NCI-H1436 treated with DMSO at 0.1 percent for 48 hours (cell line): ENCODE data around the gene CCDC13.

ENCODE experiments used
- DNase-seq: peaks from one replicate; lab custom pipeline; 2025; lab: John Stamatoyannopoulos, UW

CCDC13 gene

GRCh38 chr3:42799376-42799775 is 26.3 kb upstream of the CCDC13 start:
- no peak for DNase-seq

DNA sequence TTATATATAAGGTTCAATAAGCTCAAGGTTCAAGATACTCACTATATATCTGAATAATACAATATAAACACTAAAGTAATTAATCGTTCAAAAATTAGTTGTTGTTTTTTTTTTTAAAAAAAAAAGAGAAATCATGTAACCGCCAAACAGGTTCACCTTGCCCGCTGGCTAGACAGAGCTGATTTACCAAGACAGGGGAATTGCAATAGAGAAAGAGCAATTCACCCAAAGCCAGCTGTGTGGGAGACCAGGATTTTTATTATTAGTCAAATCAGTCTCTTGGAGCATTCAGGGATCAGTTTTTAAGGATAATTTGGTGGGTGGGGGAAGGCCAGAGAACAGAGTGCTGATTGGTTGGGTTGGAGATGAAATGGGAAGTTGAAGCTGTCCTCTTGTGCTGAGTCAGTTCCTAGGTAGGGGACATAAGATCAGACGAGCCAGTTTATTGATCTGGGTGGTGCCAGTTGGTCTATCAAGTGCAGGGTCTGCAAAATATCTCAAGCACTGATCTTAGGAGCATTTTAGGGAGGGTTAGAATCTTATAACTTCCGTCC is 23.4 kb upstream of the CCDC13 start:
- DNase-seq, result no peak

DNA sequence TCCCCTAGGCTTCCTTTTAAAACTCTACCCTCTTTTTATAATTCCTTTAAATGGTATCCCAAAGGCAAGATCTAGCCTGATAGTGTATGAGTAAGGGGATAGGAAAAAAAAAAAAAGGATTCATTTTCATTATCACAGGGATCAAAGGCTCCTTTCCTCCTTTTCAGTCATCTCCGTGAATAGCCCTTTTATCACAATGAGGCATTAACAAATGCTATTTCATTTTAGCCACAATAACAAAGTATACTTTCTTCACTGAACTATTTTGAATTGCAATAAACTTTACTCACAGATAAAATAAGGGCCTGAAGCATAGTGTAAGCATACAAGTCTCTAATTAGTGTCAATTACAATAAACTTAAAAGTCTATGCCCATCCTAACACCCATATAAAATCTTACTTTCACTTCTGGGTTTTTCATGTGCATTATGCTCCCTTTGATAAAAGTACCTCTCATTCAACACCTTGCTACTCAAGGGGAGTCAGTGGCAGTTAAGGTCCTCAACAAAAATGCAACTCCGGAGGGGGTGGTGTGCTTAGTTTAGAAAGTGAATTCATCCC is 22.6 kb upstream of the CCDC13 start:
- DNase-seq, result no peak

DNA sequence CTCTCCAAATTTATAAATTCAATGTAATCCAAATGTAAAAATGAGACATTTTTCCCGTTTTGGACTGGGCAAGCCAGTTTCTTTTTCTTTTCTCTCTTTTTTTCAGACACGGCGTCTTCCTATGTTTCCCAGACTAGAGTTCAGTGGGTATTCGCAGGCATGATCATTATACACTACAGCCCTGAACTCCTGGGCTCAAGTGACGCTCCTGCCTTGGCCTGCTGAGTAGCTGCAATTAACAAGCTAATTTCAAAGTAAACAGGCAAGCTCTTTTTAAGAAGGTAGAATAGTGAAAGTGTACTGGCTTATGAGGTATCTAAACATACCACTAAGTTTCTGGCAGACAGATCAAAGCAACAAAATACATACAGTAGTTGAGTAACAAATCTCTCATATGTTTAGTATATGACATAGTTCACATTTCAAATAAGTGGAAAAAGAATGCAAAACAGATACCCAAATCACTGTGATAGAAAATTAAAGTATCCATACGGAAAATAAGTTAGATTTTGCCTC is 17.7 kb upstream of the CCDC13 start:
- DNase-seq, result no peak

GRCh38 chr3:42786631-42787030 is 13.6 kb upstream of the CCDC13 start:
- no peak for DNase-seq

DNA sequence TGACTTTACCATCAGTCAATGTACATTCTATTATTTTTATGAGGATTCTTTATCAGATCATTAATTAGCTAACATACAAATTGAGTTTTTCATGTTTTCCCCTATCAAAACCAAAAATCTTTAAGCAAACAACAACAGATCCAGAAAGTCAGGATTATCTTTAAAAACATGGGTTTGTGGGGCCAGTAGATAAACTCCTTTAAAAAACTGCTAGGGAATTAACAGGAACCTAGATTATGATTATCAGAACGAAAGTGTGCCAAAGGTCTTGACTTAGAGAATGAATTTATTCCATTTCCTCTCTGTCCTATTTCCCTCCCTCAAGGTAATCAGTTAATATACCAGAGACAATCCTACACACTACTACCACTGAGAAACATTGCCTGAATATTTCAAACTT is 13.2 kb upstream of the CCDC13 start:
- DNase-seq, result no peak

DNA sequence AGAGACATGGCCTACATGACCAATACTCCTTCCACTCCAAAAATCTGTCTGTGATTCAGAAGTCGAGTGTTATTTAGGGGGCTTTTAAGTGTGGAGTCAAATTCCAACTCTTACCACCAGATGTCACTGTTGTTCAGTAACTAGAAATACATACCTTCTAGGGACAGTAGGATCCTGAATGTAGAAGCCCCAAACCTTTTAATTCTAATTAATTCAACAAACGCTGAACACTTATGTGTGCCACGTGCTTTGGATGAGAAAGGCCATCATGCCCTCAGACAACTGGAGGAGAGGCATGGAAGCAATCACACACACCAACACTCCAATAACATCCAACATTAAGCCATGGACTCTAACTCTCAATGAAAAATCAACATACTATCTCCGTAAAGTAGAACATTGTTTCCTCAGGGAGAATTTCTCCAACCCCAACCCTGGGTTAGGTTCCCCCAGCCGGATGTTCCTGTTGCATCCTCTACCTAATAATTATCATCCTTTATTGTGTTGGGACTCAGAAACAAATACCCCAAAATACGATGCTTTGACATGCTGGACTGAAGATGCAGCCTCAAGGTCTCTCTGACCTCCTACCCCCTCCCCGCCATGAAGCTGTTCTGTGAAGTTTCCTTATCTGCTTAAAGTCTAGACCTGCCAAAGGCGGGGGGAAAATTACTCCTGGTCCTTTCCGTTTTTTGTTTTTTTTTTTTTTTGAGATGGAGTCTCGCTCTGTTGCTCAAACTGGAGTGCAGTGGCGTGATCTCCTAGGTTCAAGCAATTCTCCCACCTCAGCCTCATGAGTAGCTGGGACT is 8.0 kb upstream of the CCDC13 start:
- DNase-seq, result no peak

DNA sequence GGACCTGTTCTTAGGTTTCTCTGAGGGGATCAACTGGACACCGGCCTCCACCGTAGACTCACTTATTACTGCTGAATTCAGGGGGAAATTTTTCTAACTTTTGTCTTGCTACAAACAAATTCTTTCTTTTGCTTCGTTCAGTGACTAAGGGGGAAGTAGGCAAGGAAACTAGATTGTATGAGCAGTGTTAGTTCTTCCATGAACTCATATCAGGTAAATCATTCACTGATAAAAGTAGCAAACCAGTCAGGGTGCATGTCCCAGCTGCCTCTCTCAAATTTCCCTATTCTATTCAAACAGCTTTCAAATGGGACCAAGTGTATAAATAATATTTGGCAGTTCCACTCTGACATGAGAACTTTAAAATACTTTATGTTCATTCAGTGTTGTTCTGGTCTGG is 7.3 kb upstream of the CCDC13 start:
- no peak for DNase-seq

DNA sequence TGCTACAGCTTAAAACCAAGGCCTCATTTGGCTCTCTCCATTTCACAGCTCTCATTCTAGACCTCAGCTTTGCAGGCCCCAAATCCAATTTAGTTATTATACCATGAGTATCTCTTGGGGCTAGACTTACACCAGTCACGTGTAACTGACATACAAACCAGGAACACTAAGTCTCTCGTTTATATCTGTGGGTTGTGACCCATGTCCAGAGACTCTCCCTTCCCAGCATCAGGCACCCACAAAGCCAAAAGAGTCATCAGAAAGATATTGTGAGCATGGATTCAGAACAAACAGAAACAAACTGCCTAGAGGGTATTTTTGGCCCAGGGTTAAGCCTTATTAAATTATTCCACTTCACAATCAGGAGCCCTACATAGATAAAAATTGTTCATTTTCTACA is 5.6 kb upstream of the CCDC13 start:
- no peak for DNase-seq

DNA sequence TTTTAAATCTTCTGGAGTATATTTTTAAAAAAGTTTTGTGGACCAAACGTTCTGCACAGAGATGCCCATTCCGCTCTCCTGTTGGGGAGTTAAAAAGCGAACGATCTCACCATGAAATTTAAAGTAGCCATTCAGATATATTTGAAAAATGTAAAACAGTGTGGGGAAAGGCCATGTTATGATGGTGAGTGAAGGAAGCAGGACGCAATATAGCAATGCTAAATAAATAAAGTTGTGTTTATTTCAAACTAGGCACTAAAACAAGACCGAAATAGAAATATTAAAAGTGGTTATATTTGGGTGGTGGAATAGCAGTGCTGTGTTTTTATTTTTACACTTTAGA is 327 bp upstream of the CCDC13 start:
- DNase-seq, result no peak

- no peak for DNase-seq
Observed at GRCh38 chr3:42771271-42771670, 1.8 kb downstream of the CCDC13 start.

GRCh38 chr3:42769477-42770131 is 3.4 kb downstream of the CCDC13 start:
- DNase-seq, result no peak

DNA sequence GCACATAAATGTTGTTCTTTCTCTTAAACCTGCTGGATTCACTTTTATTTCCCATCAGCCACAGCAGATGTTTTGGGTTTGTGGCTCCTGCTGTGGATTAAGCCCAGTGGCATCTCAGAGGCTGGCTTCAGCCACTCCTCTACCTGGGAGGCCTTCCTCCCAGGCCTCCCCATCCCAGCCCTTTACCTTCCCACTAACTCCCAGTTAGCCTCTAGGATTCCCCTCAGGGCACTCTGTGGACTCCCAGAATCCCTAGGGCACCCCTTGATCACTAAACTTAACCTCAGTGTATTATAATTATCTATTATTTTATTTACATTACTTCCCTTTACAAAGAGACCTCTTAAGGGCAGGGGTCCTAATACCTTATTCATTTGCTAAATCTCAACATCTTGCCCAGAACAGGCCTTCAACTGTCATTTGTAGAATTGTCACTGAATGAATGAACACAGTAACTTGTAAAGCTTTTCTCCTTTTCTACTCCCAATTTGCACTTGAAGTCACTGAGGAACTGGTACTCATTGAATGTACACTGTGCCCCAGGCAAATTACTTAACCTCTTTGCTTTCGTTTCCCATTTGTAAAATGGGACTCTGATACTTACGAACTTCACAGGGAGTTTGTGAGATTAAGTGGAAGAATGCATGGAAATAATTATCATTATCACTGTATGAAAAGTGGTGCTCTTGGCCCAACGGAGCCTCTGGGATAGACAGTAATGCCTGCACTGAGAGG is 8.3 kb downstream of the CCDC13 start:
- no peak for DNase-seq

GRCh38 chr3:42764115-42764514 is 8.9 kb downstream of the CCDC13 start:
- no peak for DNase-seq

DNA sequence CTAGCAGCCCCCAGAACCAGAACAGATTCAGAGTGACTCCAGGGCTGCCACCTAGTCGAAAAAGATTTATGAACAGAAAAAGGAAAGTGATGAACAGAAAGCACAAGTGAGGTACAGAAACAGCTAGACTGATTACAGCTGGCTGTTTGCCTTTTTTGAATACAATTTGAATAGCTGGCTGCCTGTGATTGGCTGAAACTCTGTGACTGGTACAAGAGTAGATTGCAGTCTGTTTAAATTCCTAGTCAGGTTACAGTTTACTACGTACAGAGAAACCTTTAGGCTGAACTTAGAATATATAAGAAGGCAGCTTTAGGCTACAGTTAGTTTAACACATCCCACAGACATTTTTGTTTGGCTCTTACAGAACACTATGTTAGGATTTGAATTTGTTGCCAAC is 10.0 kb downstream of the CCDC13 start:
- no peak for DNase-seq

GRCh38 chr3:42762046-42762724 is 10.9 kb downstream of the CCDC13 start:
- no peak for DNase-seq

GRCh38 chr3:42758126-42758525 is 14.9 kb downstream of the CCDC13 start:
- no peak for DNase-seq

DNA sequence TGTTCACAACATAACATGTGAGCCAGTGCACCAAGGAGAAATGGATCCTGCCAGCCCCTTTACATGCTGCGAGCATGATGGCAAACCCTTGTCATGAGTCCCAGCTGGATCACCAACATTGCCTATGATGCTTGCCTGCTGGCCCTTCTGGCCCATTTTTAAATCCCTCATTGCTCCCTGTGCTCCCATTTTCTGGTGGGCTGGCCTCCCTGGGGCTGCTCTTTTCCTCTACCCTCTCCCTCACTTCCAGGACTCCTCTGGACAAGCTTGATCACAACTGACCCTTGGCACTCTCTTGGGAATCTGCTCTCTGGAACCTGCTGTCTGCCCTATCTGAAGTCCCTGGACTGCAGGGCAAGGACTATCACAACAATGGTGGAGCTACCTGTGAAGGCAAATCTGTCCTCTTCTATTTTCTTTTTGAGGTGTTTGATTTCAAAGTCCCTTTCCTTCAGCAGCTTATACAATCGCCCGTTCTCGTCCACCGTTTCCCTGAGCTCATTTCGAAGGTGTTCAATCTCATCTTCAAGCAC is 16.3 kb downstream of the CCDC13 start:
- no peak for DNase-seq

GRCh38 chr3:42755681-42756578 is 17.1 kb downstream of the CCDC13 start:
- no peak for DNase-seq

DNA sequence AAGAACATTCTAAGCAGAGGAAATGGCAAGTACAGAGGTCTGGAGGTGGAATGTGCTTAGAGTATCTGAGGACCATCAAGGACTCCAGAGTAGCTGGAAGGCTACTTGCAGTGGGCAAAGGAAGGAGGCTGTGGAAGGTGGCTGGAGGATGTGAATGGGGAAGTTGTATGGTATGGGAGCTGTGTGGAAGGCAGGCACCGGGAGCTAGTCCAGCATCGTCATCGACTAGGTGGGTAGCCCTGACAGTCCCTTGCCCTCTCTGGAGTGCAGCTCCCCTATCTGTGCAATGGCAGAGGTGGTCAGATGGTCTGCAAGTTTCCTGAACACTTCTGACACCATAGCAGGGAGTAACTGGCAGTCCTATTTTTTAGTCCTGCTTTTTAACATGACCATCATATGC is 19.3 kb downstream of the CCDC13 start:
- DNase-seq, result no peak
